CD4-positive, alpha-beta T cell (primary cell): Measurements from ENCODE around the gene ESPL1. TPM values are rescaled to one million over a fixed set of nuclear protein-coding genes. Genes with fewer than 3 reads are reported as not detected.
A peak's percentile ranks its signal among the peaks of the same experiment; 100 is the strongest.

ENCODE experiments used
- ATAC-seq: fragments of 200-7000 bp; cut with Tn5 transposase; one replicate; pipeline ENCODE4 v1.10.0; 2022; ENCODE audit warnings: mild to moderate bottlenecking; ENCODE audit not compliant: poor library complexity
- CTCF ChIA-PET: fragments of 350-600 bp; sonication (Branson Sonifier 250); formaldehyde crosslinking; loops from one replicate; lab custom pipeline; 2021; ENCODE audit warnings: antibody characterized with exemption, inconsistent platforms; lab: Charles Lee
- POLR2A ChIA-PET: fragments of 350-600 bp; sonication (Branson Sonifier 250); formaldehyde crosslinking; loops from one replicate; lab custom pipeline; 2021; ENCODE audit warnings: antibody characterized with exemption, inconsistent platforms; lab: Charles Lee
- DNase-seq, 14 experiments: peaks; one replicate each; pipeline ENCODE4 v3.0.0-alpha.2; 2013 to 2020; ENCODE audit warnings: mixed read lengths in 2 of 14
- H3K27ac ChIP-seq, 2 donors: one replicate each; pipeline versions ENCODE4 v1.5.1 to v1.7.0; 2013; ENCODE audit warnings: low read length in 2 of 2, low read depth in 1 of 2, mild to moderate bottlenecking in 1 of 2
- H3K27me3 ChIP-seq, 2 experiments: 1 replicate in 1 of 2; 2 replicates in 1 of 2; pipeline versions ENCODE4 v1.6.1 to v1.7.0; 2013; ENCODE audit warnings: low read length in 2 of 2, control low read depth in 1 of 2, mild to moderate bottlenecking in 1 of 2, moderate library complexity in 1 of 2; ENCODE audit not compliant: insufficient read depth in 2 of 2, control insufficient read depth in 1 of 2
- H3K36me3 ChIP-seq: one replicate; pipeline ENCODE4 v1.6.1; 2013; ENCODE audit warnings: low read length, control low read depth; ENCODE audit not compliant: insufficient read depth
- H3K4me1 ChIP-seq: one replicate; pipeline ENCODE4 v1.6.1; 2013; ENCODE audit warnings: low read length, control low read depth; ENCODE audit not compliant: insufficient read depth
- H3K4me3 ChIP-seq: one replicate; pipeline ENCODE4 v1.5.1; 2013; ENCODE audit warnings: mild to moderate bottlenecking, low read length, moderate library complexity
- H3K9me3 ChIP-seq, 2 experiments: 1 replicate in 1 of 2; 2 replicates in 1 of 2; pipeline versions ENCODE4 v1.6.1 to v1.7.0; 2013; ENCODE audit warnings: low read length in 2 of 2, mild to moderate bottlenecking in 2 of 2, control low read depth in 1 of 2, moderate library complexity in 1 of 2; ENCODE audit not compliant: control insufficient read depth in 1 of 2, insufficient read depth in 1 of 2
- H3K27ac Mint-ChIP-seq: one replicate; pipeline ENCODE4 v1.8.0; 2020; ENCODE audit warnings: mixed read lengths
- H3K27me3 Mint-ChIP-seq: one replicate; pipeline ENCODE4 v1.8.0; 2021; ENCODE audit warnings: mixed read lengths
- H3K36me3 Mint-ChIP-seq: one replicate; pipeline ENCODE4 v1.8.0; 2021; ENCODE audit warnings: low read depth, mixed read lengths
- H3K4me1 Mint-ChIP-seq: one replicate; pipeline ENCODE4 v1.8.0; 2021; ENCODE audit warnings: low read depth, mixed read lengths
- H3K4me3 Mint-ChIP-seq: one replicate; pipeline ENCODE4 v1.8.0; 2020; ENCODE audit warnings: mild to moderate bottlenecking, mixed read lengths
- H3K9me3 Mint-ChIP-seq: one replicate; pipeline ENCODE4 v1.8.0; 2020; ENCODE audit warnings: mixed read lengths
- intact Hi-C, 2 experiments: fragments of 100-400 bp; cut with DNase I in 1 of 2; cut with micrococcal nuclease in 1 of 2; formaldehyde crosslinking; loops; one replicate each; pipeline versions ENCODE4 v1.15.1 to v1.9.0; 2023 to 2025; cut with DNase I, micrococcal nuclease
- total RNA-seq, 174 experiments: library from RNA in 2 of 174; stranded (reverse) in 2 of 174; gene quantifications; one replicate each; pipeline ENCODE4 v1.2.3 and lab custom pipeline; 2021 to 2026
- TF ChIP-seq, protein P1 (sequence below): fragments of 200-600 bp; IDR thresholded peaks from one replicate; pipeline ENCODE4 v1.8.0; 2022; ENCODE audit warnings: antibody characterized with exemption, mild to moderate bottlenecking

The ESPL1 gene
- total RNA-seq, 2 experiments from 2014 or later, result 0.20 to 0.71 TPM

DNA sequence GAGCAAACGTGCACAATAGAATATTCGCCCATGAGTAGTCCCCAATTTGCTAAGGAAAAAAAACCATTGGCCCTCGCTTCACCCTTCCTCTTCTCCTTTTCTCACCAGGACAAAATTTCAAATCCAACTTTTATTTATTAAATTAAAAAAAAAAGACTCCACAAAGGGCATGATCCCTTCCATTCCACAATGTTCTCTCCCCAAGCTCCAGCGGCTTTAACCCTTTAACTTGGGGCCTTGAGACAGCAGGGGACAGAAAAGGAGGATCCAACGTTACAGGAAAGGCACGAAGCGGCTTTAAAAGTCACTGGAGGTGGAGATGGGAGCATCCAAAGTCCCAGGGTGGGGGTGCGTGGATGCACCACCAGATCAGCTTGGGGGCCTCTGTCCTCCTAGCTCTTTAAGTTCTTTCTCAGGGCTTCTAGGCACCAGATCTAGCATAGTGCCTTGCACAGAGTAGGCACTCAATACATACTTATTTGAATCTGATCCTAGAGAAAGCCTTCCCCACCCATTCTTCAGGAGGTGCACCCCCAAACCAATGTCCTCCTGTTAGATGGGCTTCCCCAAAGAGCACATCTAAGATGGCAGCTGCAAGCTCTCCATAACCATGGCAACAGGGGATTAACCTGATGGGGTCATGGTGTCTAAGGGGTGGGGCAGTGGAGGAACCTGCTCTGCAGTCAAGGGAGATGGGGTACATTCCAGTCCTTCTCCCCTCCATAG lies 58.5 kb downstream of the ESPL1 start:
- Histone ChIP-seq H3K9me3 (no peaks in the 10 kb centered on the region), H3K27me3 (no peaks in the 10 kb centered on the region), H3K36me3 (no peaks in the 10 kb centered on the region), H3K4me3 (no peak overlapping the region), H3K4me1 (peaks cover 42% of the 10 kb centered on the region), H3K27ac (no peak overlapping the region)
- intact Hi-C loops, result loop anchor here in 1 of 2 experiments (5.0 to 10.0 kb wide), 2 partner anchors 181 to 348 kb away; partner anchors contain the start of genes ATP5MC2 and NPFF
- Mint-ChIP-seq H3K4me3 (peak overlapping the region; percentile 87), H3K4me1 (peaks cover 21% of the 10 kb centered on the region), H3K27me3 (no peaks in the 10 kb centered on the region), H3K27ac (peak overlapping the region; percentile 71), H3K9me3 (no peaks in the 10 kb centered on the region), H3K36me3 (peaks cover 5% of the 10 kb centered on the region)
- DNase-seq (no peak), ATAC-seq (no peak)
- ChIA-PET CTCF (interaction anchor here (0.8 to 7.6 kb wide), 4 partner anchors 18 to 182 kb away, joined by 3 to 51 read pairs (median 3); partner anchors contain the start of gene PFDN5), POLR2A (interaction anchor here (1.4 to 4.0 kb wide), 5 partner anchors 18 to 120 kb away, joined by 3 to 29 read pairs (median 5); partner anchors contain the start of genes ITGB7, PFDN5 and SP1)
- TF ChIP-seq, protein P1, sequence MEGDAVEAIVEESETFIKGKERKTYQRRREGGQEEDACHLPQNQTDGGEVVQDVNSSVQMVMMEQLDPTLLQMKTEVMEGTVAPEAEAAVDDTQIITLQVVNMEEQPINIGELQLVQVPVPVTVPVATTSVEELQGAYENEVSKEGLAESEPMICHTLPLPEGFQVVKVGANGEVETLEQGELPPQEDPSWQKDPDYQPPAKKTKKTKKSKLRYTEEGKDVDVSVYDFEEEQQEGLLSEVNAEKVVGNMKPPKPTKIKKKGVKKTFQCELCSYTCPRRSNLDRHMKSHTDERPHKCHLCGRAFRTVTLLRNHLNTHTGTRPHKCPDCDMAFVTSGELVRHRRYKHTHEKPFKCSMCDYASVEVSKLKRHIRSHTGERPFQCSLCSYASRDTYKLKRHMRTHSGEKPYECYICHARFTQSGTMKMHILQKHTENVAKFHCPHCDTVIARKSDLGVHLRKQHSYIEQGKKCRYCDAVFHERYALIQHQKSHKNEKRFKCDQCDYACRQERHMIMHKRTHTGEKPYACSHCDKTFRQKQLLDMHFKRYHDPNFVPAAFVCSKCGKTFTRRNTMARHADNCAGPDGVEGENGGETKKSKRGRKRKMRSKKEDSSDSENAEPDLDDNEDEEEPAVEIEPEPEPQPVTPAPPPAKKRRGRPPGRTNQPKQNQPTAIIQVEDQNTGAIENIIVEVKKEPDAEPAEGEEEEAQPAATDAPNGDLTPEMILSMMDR, result no peak

DNA sequence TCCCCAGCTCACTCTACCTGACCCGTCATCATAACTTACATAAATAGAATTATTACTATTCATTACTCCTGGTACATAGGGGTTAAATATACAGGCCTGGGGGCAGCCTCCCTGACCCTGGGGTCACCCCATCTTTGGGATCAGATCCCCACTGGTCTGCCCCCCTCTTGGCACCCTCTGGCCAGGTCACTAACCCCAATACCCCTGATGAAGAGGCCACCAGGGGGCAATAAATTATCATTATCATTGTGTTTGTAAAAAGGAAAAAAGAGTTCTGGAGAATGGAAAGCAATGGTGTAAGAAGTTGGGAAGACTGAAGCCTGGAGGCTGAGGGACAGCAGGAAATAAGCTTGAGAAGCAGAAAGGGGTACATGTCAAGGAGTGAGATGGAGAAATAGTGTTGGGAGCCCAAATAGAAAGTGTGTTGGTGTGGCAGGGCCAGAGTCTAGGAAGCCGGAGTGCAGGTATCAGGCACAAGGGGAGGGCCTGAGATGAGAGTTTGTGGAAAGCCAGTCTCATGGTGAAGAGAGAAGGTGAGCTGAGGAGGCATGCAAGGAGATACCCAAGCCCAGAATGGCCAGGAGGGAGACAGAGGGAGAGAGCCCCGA lies 59.4 kb downstream of the ESPL1 start:
- POLR2A ChIA-PET, result interaction anchor here (1.4 to 3.4 kb wide), 4 partner anchors 17 to 121 kb away, joined by 3 to 13 read pairs (median 4); partner anchors contain the start of genes ITGB7 and SP1
- H3K4me3 Mint-ChIP-seq, result peak overlapping the region; percentile 63

DNA sequence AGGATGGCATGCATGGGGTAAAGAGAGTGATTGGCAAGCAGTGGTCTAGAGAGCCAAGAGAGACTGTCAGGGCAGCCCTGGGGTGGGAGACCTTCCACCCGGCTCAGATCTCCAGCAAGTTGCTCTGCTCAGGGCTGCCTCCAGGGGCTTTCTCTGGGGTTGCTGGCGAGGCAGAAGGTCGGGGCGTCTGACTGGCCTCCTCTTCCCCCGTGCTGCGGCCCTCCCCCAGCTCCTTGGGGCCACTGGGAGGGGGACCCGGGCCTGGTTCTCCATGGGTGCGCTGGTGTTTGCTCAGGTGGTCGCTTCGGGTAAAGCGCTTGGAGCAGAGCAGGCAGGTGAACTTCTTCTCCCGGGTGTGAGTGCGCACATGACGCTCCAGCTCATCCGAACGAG lies 59.9 kb downstream of the ESPL1 start:
- Mint-ChIP-seq H3K4me1 (peaks cover 18% of the 10 kb centered on the region), H3K27me3 (no peaks in the 10 kb centered on the region), H3K4me3 (peak overlapping the region; percentile 5), H3K36me3 (peaks cover 5% of the 10 kb centered on the region), H3K9me3 (no peaks in the 10 kb centered on the region), H3K27ac (no peak overlapping the region)
- ChIA-PET CTCF (interaction anchor here (0.5 to 7.6 kb wide), 3 partner anchors 17 to 93 kb away, joined by 3 to 51 read pairs (median 4); no protein-coding TSS in a partner anchor), POLR2A (interaction anchor here (1.4 to 3.4 kb wide), 3 partner anchors 17 to 121 kb away, joined by 3 to 13 read pairs (median 4); partner anchors contain the start of gene ITGB7)
- DNase-seq, result no peak
- peaks cover 28% of the 10 kb centered on the region for H3K4me1 ChIP-seq
- no peaks in the 10 kb centered on the region for H3K36me3 ChIP-seq
- intact Hi-C loops, result loop anchor here in 1 of 2 experiments (5.0 to 10.0 kb wide), 2 partner anchors 179 to 347 kb away; partner anchors contain the start of genes ATP5MC2 and NPFF
- no peak for ATAC-seq
- H3K9me3 ChIP-seq, result no peaks in the 10 kb centered on the region
- TF ChIP-seq, protein P1, result no peak
- peaks cover 0 to 5% of the 10 kb centered on the region in 2 experiments for H3K27me3 ChIP-seq
- no peak overlapping the region for H3K4me3 ChIP-seq
- H3K27ac ChIP-seq, result no peak overlapping the region

More for the DNA sequence above, 59.4 kb downstream of the ESPL1 start:
- Histone ChIP-seq H3K4me1 (peaks cover 33% of the 10 kb centered on the region), H3K4me3 (no peak overlapping the region), H3K36me3 (no peaks in the 10 kb centered on the region), H3K9me3 (no peaks in the 10 kb centered on the region), H3K27ac (no peak overlapping the region), H3K27me3 (peaks cover 0 to 2% of the 10 kb centered on the region in 2 experiments)
- Mint-ChIP-seq H3K27me3 (no peaks in the 10 kb centered on the region), H3K27ac (no peak overlapping the region), H3K9me3 (no peaks in the 10 kb centered on the region), H3K4me1 (peaks cover 18% of the 10 kb centered on the region), H3K36me3 (peaks cover 5% of the 10 kb centered on the region)
- ATAC-seq (no peak), DNase-seq (peak in 1 of 14 experiments; percentile 25)
- intact Hi-C loops, result loop anchor here in 1 of 2 experiments (5.0 to 10.0 kb wide), 2 partner anchors 180 to 347 kb away; partner anchors contain the start of genes ATP5MC2 and NPFF
- CTCF ChIA-PET, result interaction anchor here (0.5 to 7.6 kb wide), 5 partner anchors 17 to 181 kb away, joined by 3 to 51 read pairs (median 3); partner anchors contain the start of gene PFDN5
- TF ChIP-seq, protein P1, result peak; percentile 38
